Measurements from ENCODE around the gene CTSL. TPM values are rescaled to one million over a fixed set of nuclear protein-coding genes. Genes with fewer than 3 reads are reported as not detected.
"Not testable (repeated sequence)": the region's sequence is repeated elsewhere in the genome, so short reads cannot be mapped to it uniquely, and the experiment has no call there.

Gene CTSL
- total RNA-seq, 2 donors from 2014 or later, result 13.2 to 43.0 TPM

DNA sequence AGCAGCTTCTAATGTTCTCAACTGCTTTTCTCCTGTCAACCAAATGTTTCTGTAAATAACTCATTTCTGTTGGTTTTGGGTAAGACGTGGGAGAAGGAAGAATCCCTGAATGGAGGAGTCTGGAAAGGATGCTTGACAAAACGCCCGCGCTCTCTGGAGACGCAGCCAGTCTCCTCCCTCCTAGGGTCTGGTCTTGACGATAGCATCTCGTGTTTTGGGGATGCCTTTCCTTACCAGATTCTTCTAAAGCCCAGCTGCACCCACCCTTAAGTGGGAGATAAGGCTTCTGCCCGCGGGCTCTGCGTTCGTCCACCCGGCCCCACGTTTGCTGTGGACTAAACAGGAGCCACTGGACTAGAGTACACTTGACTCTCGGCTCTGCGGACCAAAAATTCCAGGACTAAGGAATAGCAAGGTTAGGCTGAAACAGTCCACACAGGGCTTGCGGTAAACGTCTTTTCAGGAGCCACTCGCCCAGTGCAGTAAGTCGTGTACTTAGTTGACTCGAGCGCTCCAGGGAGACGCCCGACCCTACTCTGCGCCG is 491 bp upstream of the CTSL start:
- Mint-ChIP-seq H3K27me3 (no peaks in the 10 kb centered on the region), H3K9me3 (no peaks in the 10 kb centered on the region), H3K27ac (peak overlapping the region; percentile 92), H3K36me3 (ENCODE audit: low read depth) (peaks cover 23% of the 10 kb centered on the region), H3K4me3 (peak overlapping the region; percentile 94), H3K4me1 (peaks cover 6% of the 10 kb centered on the region)
- ATAC-seq (replicated peaks), result no peak

DNA sequence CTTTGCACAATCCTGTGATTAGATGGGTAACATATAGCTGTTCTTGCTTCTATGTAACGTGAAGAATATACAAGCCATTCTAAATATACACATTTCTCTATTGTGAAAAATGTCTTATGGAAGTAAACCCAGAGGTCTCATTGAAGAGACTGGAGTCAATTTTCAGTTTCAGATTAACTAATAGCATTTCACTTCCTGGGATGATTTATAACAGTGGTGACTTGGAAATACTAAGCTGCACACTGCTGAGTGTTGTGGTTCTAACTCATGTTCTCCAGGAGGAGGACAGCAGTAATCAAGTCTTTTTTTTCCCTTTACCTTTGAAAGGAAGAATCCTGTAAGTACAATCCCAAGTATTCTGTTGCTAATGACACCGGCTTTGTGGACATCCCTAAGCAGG is 3.3 kb downstream of the CTSL start:
- no peak overlapping the region for H3K27ac Mint-ChIP-seq
- H3K4me1 Mint-ChIP-seq, result peaks cover 10% of the 10 kb centered on the region
- no peak overlapping the region for H3K4me3 Mint-ChIP-seq
- peaks cover 31% of the 10 kb centered on the region for H3K36me3 Mint-ChIP-seq (ENCODE audit: low read depth)
- ATAC-seq (replicated peaks), result no peak
- H3K27me3 Mint-ChIP-seq, result peaks cover 4% of the 10 kb centered on the region
- H3K9me3 Mint-ChIP-seq, result no peaks in the 10 kb centered on the region

DNA sequence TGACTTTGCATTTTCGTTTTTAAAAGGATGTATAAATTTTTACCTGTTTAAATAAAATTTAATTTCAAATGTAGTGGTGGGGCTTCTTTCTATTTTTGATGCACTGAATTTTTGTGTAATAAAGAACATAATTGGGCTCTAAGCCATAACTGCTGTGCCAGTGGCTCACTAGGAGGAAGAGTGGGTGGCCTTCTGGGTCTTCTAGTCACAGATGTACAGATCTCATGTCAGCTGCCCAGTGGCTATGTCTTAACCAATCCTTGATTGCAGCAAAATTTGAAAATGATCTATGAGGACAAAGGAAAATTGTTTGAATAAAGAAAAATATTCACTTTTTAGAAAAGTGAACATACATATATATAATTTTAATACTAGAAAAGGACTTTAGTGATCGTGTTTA is 5.4 kb downstream of the CTSL start:
- peaks cover 9% of the 10 kb centered on the region for H3K27me3 Mint-ChIP-seq
- H3K4me3 Mint-ChIP-seq, result no peak overlapping the region
- H3K27ac Mint-ChIP-seq, result no peak overlapping the region
- H3K36me3 Mint-ChIP-seq (ENCODE audit: low read depth), result peaks cover 31% of the 10 kb centered on the region
- H3K9me3 Mint-ChIP-seq, result peaks cover 3% of the 10 kb centered on the region
- no peak for ATAC-seq (replicated peaks)
- peaks cover 10% of the 10 kb centered on the region for H3K4me1 Mint-ChIP-seq

DNA sequence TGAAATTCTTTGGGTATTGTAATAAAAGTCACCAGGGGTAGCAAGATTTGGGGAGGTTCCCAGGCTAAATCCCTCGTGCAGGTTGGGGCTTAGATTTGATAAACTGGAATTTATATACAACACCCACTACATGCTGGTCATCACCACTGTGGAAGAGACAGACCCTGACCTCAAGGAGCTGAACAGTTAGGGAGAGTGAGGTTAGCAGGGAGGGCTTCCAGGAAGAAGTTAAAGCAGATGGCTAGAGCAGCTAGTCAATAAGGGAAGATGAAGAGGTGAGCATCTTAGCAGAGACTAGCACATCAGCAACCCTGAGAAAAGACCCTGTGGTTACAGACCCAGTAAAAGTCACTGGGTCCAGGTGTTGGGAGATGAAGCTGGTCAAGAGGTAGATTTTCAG is 6.4 kb downstream of the CTSL start:
- Mint-ChIP-seq H3K9me3 (peaks cover 3% of the 10 kb centered on the region), H3K36me3 (ENCODE audit: low read depth) (peaks cover 31% of the 10 kb centered on the region), H3K27ac (no peak overlapping the region), H3K27me3 (peaks cover 9% of the 10 kb centered on the region), H3K4me3 (no peak overlapping the region), H3K4me1 (peaks cover 10% of the 10 kb centered on the region)
- ATAC-seq (replicated peaks), result no peak

DNA sequence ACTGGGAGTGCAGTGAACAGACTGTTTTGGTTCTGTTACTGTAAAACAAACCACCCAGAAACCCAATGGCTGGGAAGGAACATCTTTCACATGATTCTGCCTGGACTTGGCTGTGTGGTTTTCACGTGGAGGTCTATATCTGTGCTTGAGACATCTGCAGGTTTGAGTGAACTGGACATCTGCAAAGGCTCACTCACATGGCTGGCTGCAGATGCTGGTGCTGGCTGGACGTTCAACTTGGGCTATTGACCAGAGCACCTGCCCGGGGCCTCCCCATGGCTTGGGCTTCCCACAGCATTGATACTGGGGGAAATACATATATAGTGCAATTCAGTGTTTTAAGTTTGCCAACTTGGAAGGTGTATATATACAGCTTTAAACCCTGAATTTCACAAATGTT is 6.8 kb downstream of the CTSL start:
- Mint-ChIP-seq H3K4me1 (peaks cover 7% of the 10 kb centered on the region), H3K9me3 (peaks cover 3% of the 10 kb centered on the region), H3K36me3 (ENCODE audit: low read depth) (peaks cover 28% of the 10 kb centered on the region), H3K4me3 (no peak overlapping the region), H3K27me3 (peaks cover 9% of the 10 kb centered on the region), H3K27ac (no peak overlapping the region)
- ATAC-seq (replicated peaks), result no peak

DNA sequence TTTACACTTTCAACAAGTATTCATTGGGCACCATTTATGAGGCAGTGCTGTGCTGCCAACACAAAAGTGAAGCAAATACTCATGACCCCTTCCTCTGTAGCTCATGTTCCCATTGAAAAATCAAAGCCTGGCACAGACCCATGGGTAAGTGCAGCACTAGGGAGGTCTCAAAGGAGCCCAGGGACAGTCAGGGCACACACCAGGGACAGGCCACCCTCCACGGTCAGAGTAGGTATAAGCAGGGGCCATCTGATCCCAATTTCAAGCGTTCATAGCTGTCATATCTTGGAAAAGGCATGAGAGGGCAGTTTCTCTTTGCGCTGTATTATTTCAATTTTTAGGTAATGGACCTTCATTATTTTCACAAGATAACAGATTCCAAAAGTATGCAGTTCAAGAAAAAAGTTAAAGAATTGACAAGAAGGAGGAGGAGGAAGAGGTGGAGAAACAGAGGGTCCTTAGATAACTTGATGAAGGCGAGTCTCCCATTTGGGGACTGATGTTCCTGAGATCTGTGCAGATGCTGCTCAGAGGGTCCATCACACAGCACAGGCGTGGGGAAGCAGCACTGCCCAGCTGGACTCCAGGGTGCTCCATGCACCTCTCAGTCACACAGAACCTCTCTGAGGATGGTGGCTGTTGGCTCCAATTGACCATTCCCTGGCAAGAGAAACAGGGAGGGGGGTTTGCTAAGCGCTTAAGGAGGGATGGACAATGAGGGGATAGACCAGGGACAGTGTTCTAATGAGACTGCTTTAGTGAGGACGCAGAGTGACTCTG is 7.5 kb downstream of the CTSL start:
- Mint-ChIP-seq H3K36me3 (ENCODE audit: low read depth) (peaks cover 21% of the 10 kb centered on the region), H3K9me3 (peaks cover 3% of the 10 kb centered on the region), H3K27ac (no peak overlapping the region), H3K4me3 (no peak overlapping the region), H3K27me3 (peaks cover 9% of the 10 kb centered on the region), H3K4me1 (peaks cover 4% of the 10 kb centered on the region)
- ATAC-seq (replicated peaks), result no peak

DNA sequence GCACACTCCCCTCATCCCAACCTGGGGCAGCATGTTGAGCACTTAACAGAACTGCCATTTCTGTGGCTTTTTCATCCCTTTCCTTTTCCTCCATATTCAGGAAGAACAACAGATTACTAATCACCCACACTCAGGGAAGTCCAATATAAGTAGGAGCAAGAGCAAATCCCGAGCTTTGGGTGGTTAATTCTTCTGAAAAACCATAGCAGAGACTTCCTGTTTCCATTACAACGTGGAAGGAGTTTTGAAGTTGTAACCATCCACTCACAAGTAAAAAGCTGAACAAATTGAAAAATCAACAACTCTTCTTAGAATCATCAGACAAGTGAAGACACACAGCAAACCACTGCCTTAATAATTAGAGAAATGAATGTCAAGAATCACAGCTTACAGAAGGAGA is 8.2 kb downstream of the CTSL start:
- no peak overlapping the region for H3K27ac Mint-ChIP-seq
- peaks cover 4% of the 10 kb centered on the region for H3K4me1 Mint-ChIP-seq
- H3K4me3 Mint-ChIP-seq, result no peak overlapping the region
- H3K9me3 Mint-ChIP-seq, result peaks cover 3% of the 10 kb centered on the region
- peaks cover 15% of the 10 kb centered on the region for H3K36me3 Mint-ChIP-seq (ENCODE audit: low read depth)
- H3K27me3 Mint-ChIP-seq, result peaks cover 9% of the 10 kb centered on the region
- no peak for ATAC-seq (replicated peaks)

DNA sequence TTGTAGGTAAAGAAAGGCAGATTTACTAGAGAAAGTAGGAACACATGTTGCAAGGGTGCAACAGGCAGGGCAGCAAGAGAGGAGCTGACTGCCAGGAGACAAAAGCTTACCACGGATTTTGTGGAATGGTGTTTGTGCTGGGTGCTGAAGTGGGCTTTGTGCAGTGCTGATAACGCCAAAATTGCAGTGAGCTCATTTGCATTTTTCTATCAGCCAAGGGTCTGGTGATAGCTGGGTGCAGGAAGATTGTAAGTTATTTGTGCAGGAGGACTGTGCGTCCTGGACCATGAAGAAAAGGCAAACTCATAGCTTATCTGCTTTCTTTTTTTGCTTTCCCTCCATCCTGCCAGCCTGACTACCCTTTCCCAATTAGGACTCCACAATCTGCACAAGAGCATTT is 13.6 kb downstream of the CTSL start:
- no peaks in the 10 kb centered on the region for H3K36me3 Mint-ChIP-seq (ENCODE audit: low read depth)
- peaks cover 3% of the 10 kb centered on the region for H3K9me3 Mint-ChIP-seq
- no peak for ATAC-seq (replicated peaks)
- H3K4me3 Mint-ChIP-seq, result no peak overlapping the region
- no peak overlapping the region for H3K27ac Mint-ChIP-seq
- H3K27me3 Mint-ChIP-seq, result peaks cover 7% of the 10 kb centered on the region
- peaks cover 10% of the 10 kb centered on the region for H3K4me1 Mint-ChIP-seq

DNA sequence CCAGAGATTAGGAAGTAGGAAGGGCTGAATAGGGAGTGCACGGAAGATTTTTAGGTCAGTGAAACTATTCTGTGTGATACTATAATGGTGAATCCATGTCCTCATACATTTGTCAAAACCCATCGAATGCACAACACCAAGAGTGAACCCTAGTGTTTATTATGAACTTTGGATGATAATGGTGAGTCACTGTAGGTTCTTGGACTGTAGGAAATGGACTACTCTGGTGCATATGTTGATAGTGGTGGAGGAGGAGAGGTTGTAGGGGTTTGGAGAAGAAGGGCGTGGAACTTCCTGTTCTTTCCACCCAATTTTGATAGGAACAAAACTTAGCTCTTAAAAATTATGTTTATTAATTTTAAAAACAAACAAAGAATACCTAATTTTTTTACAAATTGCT is 14.3 kb downstream of the CTSL start:
- Mint-ChIP-seq H3K4me1 (peaks cover 10% of the 10 kb centered on the region), H3K9me3 (peaks cover 3% of the 10 kb centered on the region), H3K36me3 (ENCODE audit: low read depth) (no peaks in the 10 kb centered on the region), H3K27ac (no peak overlapping the region), H3K4me3 (no peak overlapping the region), H3K27me3 (peaks cover 6% of the 10 kb centered on the region)
- no peak for ATAC-seq (replicated peaks)

DNA sequence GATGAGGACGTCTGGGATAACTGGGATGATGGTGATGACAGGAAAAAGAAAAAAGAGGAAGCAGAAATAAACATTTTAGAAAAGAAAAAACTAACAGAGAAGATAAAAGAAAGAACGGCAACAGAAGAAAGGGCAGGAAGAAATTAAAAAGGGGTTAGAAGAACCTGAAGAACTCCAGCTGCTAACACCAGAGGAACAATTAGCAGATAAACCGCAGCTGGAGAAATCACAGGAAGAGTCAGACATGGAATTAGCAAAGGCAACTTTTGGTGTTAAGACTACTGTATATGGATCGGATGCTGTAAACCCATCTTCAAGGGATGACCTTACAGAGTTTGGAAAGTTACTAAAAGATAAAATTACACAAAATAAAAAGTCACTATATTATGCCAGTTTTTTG is 15.4 kb downstream of the CTSL start:
- H3K27me3 Mint-ChIP-seq, result peaks cover 3% of the 10 kb centered on the region
- H3K4me1 Mint-ChIP-seq, result peaks cover 10% of the 10 kb centered on the region
- no peaks in the 10 kb centered on the region for H3K36me3 Mint-ChIP-seq (ENCODE audit: low read depth)
- no peaks in the 10 kb centered on the region for H3K9me3 Mint-ChIP-seq
- H3K4me3 Mint-ChIP-seq, result no peak overlapping the region
- H3K27ac Mint-ChIP-seq, result no peak overlapping the region
- ATAC-seq (replicated peaks), result no peak

DNA sequence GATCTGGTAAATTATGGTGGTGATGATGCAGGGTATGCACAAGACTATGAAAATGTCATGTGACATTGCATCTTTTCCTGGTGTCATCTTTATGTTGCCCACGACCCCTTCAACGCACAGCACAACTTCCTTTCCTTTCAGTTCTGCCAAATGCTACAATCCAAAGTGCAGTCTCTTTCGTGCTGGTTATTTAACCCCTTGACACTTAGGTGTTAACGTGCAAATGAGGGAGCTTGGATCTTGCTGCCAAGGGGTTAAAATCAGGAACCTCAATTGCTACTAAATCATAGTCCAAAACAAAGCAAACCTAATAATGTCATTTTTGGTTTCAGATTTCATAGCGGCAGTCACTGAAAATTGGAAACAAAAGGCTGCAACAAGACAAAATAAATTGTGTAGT is 16.0 kb downstream of the CTSL start:
- H3K36me3 Mint-ChIP-seq (ENCODE audit: low read depth), result no peaks in the 10 kb centered on the region
- H3K27me3 Mint-ChIP-seq, result peaks cover 3% of the 10 kb centered on the region
- H3K4me1 Mint-ChIP-seq, result peaks cover 10% of the 10 kb centered on the region
- ATAC-seq (replicated peaks), result no peak
- H3K27ac Mint-ChIP-seq, result no peak overlapping the region
- no peaks in the 10 kb centered on the region for H3K9me3 Mint-ChIP-seq
- no peak overlapping the region for H3K4me3 Mint-ChIP-seq

DNA sequence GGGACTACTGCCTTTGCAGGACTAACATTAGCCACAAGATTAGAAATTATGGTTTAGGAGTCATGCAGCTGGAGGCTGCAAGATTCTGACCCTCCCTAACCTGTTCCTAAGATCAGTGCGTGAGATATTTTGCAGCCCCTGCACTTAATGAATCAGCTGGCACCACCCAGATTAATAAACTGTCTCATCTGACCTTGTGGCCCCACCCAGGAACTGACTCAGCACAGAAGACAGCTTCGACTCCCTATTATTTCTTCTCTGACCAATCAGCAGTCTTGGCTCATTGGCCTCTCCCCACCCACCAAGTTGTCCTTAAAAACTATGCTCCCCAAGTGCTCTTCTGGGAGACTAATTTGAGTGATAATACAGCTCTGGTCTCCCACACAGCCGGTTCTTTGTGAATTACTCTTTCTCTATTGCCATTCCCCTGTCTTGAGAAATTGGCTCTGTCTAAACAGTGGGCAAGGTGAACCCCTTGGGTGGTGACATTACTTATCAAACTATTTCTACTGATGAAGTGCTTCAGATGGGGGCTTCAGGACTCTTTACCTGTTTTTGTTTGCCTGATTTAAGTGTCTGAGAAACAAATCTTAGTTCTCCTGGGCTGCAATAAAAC is 17.0 kb downstream of the CTSL start:
- no peak for ATAC-seq (replicated peaks)
- Mint-ChIP-seq H3K27me3 (peaks cover 6% of the 10 kb centered on the region), H3K27ac (no peak overlapping the region), H3K36me3 (ENCODE audit: low read depth) (no peaks in the 10 kb centered on the region), H3K9me3 (no peaks in the 10 kb centered on the region), H3K4me1 (peaks cover 10% of the 10 kb centered on the region), H3K4me3 (no peak overlapping the region)

DNA sequence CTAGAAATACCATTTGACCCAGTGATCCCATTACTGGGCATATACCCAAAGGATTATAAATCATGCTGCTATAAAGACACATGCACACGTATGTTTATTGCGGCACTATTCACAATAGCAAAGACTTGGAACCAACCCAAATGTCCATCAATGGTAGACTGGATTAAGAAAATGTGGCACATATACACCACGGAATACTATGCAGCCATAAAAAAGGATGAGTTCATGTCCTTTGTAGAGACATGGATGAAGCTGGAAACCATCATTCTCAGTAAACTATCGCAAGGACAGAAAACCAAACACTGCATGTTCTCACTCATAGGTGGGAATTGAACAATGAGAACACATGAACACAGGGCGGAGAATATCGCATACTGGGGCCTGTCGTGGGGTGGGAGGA is 18.3 kb downstream of the CTSL start:
- not testable (repeated sequence) for ATAC-seq (replicated peaks); H3K9me3 Mint-ChIP-seq
- peaks cover 11% of the 10 kb centered on the region for H3K27me3 Mint-ChIP-seq

DNA sequence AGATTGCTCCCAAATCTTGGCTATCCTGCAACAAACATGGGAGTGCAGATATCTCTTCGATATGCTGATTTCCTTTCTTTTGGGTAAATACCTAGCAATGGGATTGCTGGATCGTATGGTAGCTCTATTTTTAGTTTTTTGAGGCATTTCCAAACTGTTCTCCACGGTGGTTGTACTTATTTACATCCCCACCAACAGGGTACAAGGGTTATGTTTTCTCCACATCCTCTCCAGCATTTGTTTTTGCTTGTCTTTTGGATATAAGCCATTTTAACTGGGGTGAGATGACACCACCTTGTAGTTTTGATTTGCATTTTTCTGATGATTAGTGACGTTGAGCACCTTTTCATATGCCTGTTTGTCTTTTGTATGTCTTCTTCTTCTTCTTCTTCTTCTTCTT is 20.3 kb downstream of the CTSL start:
- Mint-ChIP-seq H3K27me3 (peaks cover 14% of the 10 kb centered on the region), H3K4me3 (no peak overlapping the region), H3K27ac (no peak overlapping the region), H3K4me1 (peaks cover 9% of the 10 kb centered on the region), H3K9me3 (no peaks in the 10 kb centered on the region), H3K36me3 (ENCODE audit: low read depth) (no peaks in the 10 kb centered on the region)
- ATAC-seq (replicated peaks), result no peak

More for the DNA sequence above, 18.3 kb downstream of the CTSL start:
- H3K36me3 Mint-ChIP-seq (ENCODE audit: low read depth); H3K27ac Mint-ChIP-seq; H3K4me3 Mint-ChIP-seq; H3K4me1 Mint-ChIP-seq: not testable (repeated sequence)

DNA sequence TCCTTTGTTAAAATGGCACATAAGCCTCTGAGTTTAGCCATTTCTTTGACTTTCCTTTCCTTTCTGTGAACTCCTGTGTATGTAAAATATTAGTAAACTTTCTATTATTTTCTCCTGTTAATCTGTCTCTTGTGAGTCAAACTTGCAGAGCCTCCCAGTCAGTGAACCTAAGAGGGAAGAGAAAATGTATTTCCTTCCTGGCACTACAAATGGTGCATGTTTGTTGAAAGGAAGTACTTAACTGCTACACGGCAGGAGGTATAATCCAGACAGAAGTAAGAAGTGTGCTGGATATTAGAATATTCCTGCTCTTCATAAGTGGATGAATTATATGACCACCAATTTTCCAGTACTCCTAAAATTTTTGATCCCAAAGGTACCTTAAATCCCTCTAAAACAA is 23.0 kb downstream of the CTSL start:
- H3K4me3 Mint-ChIP-seq, result no peak overlapping the region
- no peaks in the 10 kb centered on the region for H3K4me1 Mint-ChIP-seq
- no peak overlapping the region for H3K27ac Mint-ChIP-seq
- no peaks in the 10 kb centered on the region for H3K36me3 Mint-ChIP-seq (ENCODE audit: low read depth)
- peaks cover 17% of the 10 kb centered on the region for H3K27me3 Mint-ChIP-seq
- ATAC-seq (replicated peaks), result no peak
- peaks cover 4% of the 10 kb centered on the region for H3K9me3 Mint-ChIP-seq
